HepG2 (cell line): Measurements from ENCODE around the gene TAB3. TPM values are rescaled to one million over a fixed set of nuclear protein-coding genes. Genes with fewer than 3 reads are reported as not detected.

Experiments used
- BCL6 ChIP-seq: IDR thresholded peaks from 2 replicates; pipeline ENCODE4 v1.6.1; 2016; ENCODE audit warnings: missing genetic modification reagents, missing compliant biosample characterization
- GATAD2A ChIP-seq: IDR thresholded peaks from 2 replicates; pipeline ENCODE4 v1.6.1; 2016
- LCORL ChIP-seq, 2 experiments: fragments of 450-650 bp in 1 of 2; sonication (generic) in 1 of 2; formaldehyde crosslinking in 1 of 2; IDR thresholded peaks; 2 replicates each; pipeline versions ENCODE4 v1.5.0 to v1.6.1; 2017 to 2020; ENCODE audit warnings: antibody characterized with exemption in 1 of 2, missing genetic modification reagents in 1 of 2
- NR2F2 ChIP-seq: IDR thresholded peaks from 2 replicates; pipeline ENCODE4 v1.6.1; 2012; ENCODE audit warnings: low read depth, inconsistent platforms, borderline replicate concordance
- ONECUT2 ChIP-seq: sonication (generic); formaldehyde crosslinking; IDR thresholded peaks from 2 replicates; pipeline ENCODE4 v1.4.0; 2020; ENCODE audit warnings: missing genetic modification reagents
- SOX6 ChIP-seq, 2 experiments: fragments of 450-650 bp in 1 of 2; sonication (generic) in 1 of 2; formaldehyde crosslinking in 1 of 2; IDR thresholded peaks; 2 replicates each; pipeline versions ENCODE4 v1.4.0 to v1.6.1; 2017 to 2020; ENCODE audit warnings: antibody characterized with exemption in 1 of 2, mild to moderate bottlenecking in 1 of 2, missing genetic modification reagents in 1 of 2
- ZNF101 ChIP-seq: sonication (generic); formaldehyde crosslinking; IDR thresholded peaks from 2 replicates; pipeline ENCODE4 v1.4.0; 2020; ENCODE audit warnings: mild to moderate bottlenecking, low read depth, missing genetic modification reagents, borderline replicate concordance
- ZNF143 ChIP-seq: sonication (generic); formaldehyde crosslinking; IDR thresholded peaks from 2 replicates; pipeline ENCODE4 v1.4.0; 2020; ENCODE audit warnings: missing genetic modification reagents
- polyA plus RNA-seq, 8 experiments: library from polyadenylated mRNA; depleted of rRNA in 3 of 8; stranded (reverse) in 7 of 8; unstranded in 1 of 8; fragments of >200 nt; fragmentation: Illumina TruSeq in 4 of 8; extraction: Trizol in 4 of 8; gene quantifications; 2 replicates each; pipeline versions ENCODE4 v1.2.1 to v1.2.3, GENCODE V29; 2011 to 2016; ENCODE audit warnings: low read depth in 4 of 8, missing spikeins in 1 of 8, mixed read lengths in 1 of 8; ENCODE audit not compliant: insufficient read depth in 1 of 8
- total RNA-seq, 5 experiments: library from RNA; depleted of rRNA; stranded (reverse); fragments of >200 nt; fragmentation: Illumina TruSeq; extraction: Trizol; gene quantifications; 2 replicates each; pipeline ENCODE4 v1.2.3, GENCODE V29; 2016; ENCODE audit warnings: low read depth in 1 of 5
- TF ChIP-seq, protein P1 (sequence below): sonication (generic); formaldehyde crosslinking; IDR thresholded peaks from 2 replicates; pipeline ENCODE4 v1.5.1; 2020; ENCODE audit warnings: missing genetic modification reagents, mild to moderate bottlenecking, borderline replicate concordance
- TF ChIP-seq, protein P2 (sequence below): IDR thresholded peaks from 2 replicates; pipeline ENCODE4 v1.6.1; 2016; ENCODE audit warnings: low read depth, missing genetic modification reagents, missing compliant biosample characterization
- TF ChIP-seq, protein P3 (sequence below): sonication (generic); formaldehyde crosslinking; IDR thresholded peaks from 2 replicates; pipeline ENCODE4 v1.4.0; 2020; ENCODE audit warnings: missing genetic modification reagents, borderline replicate concordance
- TF ChIP-seq, protein P4 (sequence below), 2 experiments: sonication (generic) in 1 of 2; formaldehyde crosslinking in 1 of 2; IDR thresholded peaks; 2 replicates each; pipeline versions ENCODE4 v1.4.0 to v1.6.1; 2018 to 2020; ENCODE audit warnings: missing genetic modification reagents in 2 of 2, borderline replicate concordance in 1 of 2, low read depth in 1 of 2, mild to moderate bottlenecking in 1 of 2, missing biosample characterization in 1 of 2

The TAB3 gene
- total and polyA plus RNA-seq, 2 of the 13 experiments (the other 11 are each of a cell fraction or from before 2014, with no cell fraction given): 27.2 to 59.8 TPM

DNA sequence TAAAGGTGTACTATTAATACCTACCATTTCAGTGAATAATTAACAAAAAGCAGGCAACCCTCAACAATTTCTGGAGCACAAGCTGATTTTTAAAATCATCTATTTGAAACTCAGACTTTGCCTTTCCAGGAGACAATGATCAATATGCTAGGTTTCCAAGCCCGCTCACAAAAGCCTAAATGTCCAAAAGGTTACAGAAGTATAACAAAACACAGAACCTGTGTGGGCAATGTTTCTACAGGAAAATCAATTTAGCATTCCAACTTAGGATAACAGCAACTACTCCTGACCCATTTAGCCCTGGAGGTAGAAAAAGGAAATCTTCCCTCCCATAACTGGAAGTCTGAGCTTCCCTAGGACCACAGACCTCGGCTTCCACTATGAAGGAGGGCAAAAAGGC lies 3.9 kb downstream of the TAB3 start (continued):
- 0 out of 2 replicates have a peak, but pooled peaks have one; percentile 18 for TF ChIP-seq LCORL (IDR thresholded peaks at IDR 0.05)
- TF ChIP-seq LCORL (CRISPR knock-in tag; IDR thresholded peaks at IDR 0.05): no peak
- TF ChIP-seq, protein P1, sequence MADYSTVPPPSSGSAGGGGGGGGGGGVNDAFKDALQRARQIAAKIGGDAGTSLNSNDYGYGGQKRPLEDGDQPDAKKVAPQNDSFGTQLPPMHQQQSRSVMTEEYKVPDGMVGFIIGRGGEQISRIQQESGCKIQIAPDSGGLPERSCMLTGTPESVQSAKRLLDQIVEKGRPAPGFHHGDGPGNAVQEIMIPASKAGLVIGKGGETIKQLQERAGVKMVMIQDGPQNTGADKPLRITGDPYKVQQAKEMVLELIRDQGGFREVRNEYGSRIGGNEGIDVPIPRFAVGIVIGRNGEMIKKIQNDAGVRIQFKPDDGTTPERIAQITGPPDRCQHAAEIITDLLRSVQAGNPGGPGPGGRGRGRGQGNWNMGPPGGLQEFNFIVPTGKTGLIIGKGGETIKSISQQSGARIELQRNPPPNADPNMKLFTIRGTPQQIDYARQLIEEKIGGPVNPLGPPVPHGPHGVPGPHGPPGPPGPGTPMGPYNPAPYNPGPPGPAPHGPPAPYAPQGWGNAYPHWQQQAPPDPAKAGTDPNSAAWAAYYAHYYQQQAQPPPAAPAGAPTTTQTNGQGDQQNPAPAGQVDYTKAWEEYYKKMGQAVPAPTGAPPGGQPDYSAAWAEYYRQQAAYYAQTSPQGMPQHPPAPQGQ (CRISPR knock-in tag): no peak
- no peak for TF ChIP-seq ZNF143 (CRISPR knock-in tag)
- TF ChIP-seq, protein P2, sequence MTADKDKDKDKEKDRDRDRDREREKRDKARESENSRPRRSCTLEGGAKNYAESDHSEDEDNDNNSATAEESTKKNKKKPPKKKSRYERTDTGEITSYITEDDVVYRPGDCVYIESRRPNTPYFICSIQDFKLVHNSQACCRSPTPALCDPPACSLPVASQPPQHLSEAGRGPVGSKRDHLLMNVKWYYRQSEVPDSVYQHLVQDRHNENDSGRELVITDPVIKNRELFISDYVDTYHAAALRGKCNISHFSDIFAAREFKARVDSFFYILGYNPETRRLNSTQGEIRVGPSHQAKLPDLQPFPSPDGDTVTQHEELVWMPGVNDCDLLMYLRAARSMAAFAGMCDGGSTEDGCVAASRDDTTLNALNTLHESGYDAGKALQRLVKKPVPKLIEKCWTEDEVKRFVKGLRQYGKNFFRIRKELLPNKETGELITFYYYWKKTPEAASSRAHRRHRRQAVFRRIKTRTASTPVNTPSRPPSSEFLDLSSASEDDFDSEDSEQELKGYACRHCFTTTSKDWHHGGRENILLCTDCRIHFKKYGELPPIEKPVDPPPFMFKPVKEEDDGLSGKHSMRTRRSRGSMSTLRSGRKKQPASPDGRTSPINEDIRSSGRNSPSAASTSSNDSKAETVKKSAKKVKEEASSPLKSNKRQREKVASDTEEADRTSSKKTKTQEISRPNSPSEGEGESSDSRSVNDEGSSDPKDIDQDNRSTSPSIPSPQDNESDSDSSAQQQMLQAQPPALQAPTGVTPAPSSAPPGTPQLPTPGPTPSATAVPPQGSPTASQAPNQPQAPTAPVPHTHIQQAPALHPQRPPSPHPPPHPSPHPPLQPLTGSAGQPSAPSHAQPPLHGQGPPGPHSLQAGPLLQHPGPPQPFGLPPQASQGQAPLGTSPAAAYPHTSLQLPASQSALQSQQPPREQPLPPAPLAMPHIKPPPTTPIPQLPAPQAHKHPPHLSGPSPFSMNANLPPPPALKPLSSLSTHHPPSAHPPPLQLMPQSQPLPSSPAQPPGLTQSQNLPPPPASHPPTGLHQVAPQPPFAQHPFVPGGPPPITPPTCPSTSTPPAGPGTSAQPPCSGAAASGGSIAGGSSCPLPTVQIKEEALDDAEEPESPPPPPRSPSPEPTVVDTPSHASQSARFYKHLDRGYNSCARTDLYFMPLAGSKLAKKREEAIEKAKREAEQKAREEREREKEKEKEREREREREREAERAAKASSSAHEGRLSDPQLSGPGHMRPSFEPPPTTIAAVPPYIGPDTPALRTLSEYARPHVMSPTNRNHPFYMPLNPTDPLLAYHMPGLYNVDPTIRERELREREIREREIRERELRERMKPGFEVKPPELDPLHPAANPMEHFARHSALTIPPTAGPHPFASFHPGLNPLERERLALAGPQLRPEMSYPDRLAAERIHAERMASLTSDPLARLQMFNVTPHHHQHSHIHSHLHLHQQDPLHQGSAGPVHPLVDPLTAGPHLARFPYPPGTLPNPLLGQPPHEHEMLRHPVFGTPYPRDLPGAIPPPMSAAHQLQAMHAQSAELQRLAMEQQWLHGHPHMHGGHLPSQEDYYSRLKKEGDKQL: no peak
- no peak for TF ChIP-seq SOX6 (IDR thresholded peaks at IDR 0.05)
- peak; percentile 53; the same call in 1 of the 2 replicates for TF ChIP-seq SOX6 (CRISPR knock-in tag; IDR thresholded peaks at IDR 0.05)
- TF ChIP-seq ONECUT2 (CRISPR knock-in tag): peak; percentile 56
- no peak for TF ChIP-seq ZNF101 (CRISPR knock-in tag)
- TF ChIP-seq, protein P3, sequence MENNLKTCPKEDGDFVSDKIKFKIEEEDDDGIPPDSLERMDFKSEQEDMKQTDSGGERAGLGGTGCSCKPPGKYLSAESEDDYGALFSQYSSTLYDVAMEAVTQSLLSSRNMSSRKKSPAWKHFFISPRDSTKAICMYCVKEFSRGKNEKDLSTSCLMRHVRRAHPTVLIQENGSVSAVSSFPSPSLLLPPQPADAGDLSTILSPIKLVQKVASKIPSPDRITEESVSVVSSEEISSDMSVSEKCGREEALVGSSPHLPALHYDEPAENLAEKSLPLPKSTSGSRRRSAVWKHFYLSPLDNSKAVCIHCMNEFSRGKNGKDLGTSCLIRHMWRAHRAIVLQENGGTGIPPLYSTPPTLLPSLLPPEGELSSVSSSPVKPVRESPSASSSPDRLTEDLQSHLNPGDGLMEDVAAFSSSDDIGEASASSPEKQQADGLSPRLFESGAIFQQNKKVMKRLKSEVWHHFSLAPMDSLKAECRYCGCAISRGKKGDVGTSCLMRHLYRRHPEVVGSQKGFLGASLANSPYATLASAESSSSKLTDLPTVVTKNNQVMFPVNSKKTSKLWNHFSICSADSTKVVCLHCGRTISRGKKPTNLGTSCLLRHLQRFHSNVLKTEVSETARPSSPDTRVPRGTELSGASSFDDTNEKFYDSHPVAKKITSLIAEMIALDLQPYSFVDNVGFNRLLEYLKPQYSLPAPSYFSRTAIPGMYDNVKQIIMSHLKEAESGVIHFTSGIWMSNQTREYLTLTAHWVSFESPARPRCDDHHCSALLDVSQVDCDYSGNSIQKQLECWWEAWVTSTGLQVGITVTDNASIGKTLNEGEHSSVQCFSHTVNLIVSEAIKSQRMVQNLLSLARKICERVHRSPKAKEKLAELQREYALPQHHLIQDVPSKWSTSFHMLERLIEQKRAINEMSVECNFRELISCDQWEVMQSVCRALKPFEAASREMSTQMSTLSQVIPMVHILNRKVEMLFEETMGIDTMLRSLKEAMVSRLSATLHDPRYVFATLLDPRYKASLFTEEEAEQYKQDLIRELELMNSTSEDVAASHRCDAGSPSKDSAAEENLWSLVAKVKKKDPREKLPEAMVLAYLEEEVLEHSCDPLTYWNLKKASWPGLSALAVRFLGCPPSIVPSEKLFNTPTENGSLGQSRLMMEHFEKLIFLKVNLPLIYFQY (CRISPR knock-in tag): 0 out of 2 replicates have a peak, but pooled peaks have one; percentile 20
- TF ChIP-seq NR2F2: peak; percentile 28; the same call in 1 of the 2 replicates
- peak; percentile 45; the same call in 1 of the 2 replicates for TF ChIP-seq GATAD2A (CRISPR knock-in tag)
- peak; percentile 52; the same call in 1 of the 2 replicates for TF ChIP-seq BCL6 (CRISPR knock-in tag)
- TF ChIP-seq, protein P4, sequence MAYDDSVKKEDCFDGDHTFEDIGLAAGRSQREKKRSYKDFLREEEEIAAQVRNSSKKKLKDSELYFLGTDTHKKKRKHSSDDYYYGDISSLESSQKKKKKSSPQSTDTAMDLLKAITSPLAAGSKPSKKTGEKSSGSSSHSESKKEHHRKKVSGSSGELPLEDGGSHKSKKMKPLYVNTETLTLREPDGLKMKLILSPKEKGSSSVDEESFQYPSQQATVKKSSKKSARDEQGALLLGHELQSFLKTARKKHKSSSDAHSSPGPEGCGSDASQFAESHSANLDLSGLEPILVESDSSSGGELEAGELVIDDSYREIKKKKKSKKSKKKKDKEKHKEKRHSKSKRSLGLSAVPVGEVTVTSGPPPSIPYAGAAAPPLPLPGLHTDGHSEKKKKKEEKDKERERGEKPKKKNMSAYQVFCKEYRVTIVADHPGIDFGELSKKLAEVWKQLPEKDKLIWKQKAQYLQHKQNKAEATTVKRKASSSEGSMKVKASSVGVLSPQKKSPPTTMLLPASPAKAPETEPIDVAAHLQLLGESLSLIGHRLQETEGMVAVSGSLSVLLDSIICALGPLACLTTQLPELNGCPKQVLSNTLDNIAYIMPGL (CRISPR knock-in tag; IDR thresholded peaks at IDR 0.05; ENCODE audit: borderline replicate concordance in 1 of 2, low read depth in 1 of 2): 0 out of 4 replicates have a peak, but pooled peaks of 1 of the 2 experiments have one; percentile 13
